ENCODE measurements around the gene DAPK2. TPM values are rescaled to one million over a fixed set of nuclear protein-coding genes. Genes with fewer than 3 reads are reported as not detected.

Gene DAPK2
- polyA plus RNA-seq, 1 donor: 8.1 TPM

GRCh38 chr15:63997715-63998442, 48.4 kb downstream of the DAPK2 start:
- no peak for DNase-seq

DNA sequence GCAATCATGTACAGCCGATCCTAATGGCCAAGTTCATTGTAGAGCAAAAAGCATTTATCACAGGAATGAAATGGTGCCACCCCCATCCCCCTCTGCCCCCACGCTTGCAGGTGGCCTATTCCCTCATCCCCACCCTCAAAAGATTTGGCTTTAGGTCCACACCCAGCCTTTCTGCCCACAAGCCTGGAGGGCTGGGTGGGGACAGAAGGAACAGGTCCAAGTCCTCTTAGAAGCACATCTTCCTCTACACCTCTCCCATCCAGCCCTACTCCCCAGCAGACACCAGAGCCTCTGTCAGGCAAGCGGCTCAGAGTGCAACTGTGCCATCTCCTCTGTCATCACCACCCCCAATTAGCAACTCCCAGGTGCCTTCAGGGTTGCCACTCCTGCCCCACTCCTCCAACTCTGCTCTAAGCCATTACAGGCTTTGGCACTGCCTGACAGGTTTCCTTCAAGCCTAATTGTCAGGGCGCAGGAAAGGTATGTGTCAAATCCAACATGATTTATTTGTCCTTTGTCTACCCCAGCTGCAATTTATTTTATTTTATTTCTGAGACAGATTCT, 49.4 kb downstream of the DAPK2 start:
- no peak for DNase-seq

DNA sequence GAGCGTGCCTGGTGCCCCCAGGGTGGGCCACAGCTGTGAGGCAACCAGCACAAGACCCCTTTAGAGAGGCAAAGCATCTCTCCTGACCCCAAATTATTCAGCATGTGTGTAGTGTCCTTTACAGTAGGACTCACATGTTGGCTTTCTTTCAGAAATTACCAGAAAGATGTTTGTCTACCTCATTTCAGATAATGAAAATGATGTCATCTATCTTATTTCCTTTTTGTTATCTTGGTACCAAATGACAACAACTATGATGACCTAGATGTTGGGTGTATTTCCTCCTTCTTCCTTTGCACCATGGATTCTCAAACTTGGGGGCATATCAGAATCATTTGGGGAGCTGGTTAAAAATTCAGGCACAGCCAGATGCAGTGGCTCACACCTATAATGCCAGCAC, 50.5 kb downstream of the DAPK2 start:
- DNase-seq: no peak

- DNase-seq: no peak
Observed at GRCh38 chr15:63994073-63994600, 52.1 kb downstream of the DAPK2 start.

DNA sequence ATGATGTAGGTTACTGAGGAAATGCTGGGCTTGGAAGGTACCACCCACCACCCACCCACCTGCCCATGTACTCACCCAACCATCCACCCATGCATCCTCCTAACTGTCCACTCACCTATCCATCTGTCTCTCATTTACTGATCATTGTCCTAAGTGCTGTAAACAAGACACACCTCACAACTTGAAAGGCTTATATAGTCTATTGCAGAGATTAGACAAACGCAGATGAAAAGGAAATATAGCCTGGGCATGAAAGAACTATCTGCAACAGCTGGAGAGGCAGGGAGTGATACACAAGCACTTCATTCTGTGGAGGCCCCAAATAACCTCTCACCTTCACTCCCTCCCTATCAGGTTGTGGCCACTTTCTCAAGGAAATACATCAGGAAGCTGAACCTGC, 54.0 kb downstream of the DAPK2 start:
- DNase-seq: no peak

DNA sequence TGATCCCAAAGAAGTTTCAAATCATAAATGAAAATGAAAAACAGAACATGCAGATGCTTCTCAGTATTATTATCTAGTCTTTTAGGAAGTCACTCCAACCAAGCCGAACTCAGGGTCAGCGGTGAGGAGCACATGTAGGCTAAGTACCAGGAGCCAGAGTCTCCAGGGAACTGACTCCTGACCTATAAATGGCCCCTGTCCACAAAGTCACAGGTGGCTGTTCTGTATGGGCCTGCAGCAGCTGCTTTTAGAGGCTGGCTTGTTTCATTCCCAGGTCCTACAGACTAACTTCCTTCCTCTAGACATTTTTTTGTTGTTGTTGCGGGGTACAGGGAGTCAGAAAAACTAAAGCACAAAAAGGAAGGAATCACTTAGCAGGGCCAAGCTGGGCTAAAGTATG, 54.6 kb downstream of the DAPK2 start:
- DNase-seq: no peak

DNA sequence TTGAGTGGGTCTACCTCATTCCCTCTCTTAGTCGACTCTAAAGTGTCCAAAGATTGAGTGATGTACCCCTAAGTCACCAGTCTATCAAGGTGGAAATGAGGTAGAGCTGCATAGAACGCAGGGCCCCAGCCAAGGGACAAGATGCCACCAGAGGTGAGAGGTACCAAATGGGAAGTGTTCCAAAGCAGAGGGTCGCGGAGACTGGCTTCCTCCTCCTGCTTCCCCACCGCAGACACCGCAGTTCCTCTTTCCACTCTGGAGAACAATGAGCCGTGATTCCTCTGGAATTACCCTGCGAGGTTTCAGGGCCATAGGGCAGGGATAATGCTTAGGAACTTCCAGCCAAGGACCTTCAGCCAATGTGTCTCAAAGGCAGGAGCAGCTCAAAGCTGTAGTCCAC, 55.8 kb downstream of the DAPK2 start:
- no peak for DNase-seq

DNA sequence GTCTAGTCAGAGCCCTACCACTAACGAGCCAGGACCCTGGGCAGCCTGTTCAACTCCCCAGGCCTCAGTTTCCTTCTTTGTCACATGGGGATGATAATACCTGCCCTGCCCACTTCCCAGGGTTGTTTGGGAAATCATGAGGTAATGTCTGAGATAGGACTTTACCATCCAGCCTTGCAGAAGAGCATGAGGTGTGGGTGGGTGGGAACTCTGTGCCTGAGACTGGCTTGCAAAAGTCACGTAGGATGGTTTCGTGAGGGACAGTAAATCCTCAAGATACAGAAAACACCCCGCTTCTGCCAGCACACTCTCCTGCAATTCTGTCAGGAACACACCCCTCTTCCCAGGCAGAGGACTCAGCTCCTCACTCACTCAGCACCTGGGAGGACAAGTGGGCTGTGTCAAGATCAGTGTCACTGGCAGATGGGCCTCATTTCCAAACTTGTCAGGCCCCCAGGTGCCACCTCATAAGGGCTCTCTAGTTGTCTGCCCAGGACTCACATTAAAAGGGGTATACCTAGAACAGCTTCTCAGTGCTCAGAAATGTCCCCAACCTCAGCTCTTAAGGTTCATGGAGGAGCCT, 58.4 kb downstream of the DAPK2 start:
- no peak for DNase-seq

GRCh38 chr15:63986751-63987341, 59.4 kb downstream of the DAPK2 start:
- no peak for DNase-seq

- no peak for DNase-seq
Observed at GRCh38 chr15:63986185-63986680, 60.1 kb downstream of the DAPK2 start.

DNA sequence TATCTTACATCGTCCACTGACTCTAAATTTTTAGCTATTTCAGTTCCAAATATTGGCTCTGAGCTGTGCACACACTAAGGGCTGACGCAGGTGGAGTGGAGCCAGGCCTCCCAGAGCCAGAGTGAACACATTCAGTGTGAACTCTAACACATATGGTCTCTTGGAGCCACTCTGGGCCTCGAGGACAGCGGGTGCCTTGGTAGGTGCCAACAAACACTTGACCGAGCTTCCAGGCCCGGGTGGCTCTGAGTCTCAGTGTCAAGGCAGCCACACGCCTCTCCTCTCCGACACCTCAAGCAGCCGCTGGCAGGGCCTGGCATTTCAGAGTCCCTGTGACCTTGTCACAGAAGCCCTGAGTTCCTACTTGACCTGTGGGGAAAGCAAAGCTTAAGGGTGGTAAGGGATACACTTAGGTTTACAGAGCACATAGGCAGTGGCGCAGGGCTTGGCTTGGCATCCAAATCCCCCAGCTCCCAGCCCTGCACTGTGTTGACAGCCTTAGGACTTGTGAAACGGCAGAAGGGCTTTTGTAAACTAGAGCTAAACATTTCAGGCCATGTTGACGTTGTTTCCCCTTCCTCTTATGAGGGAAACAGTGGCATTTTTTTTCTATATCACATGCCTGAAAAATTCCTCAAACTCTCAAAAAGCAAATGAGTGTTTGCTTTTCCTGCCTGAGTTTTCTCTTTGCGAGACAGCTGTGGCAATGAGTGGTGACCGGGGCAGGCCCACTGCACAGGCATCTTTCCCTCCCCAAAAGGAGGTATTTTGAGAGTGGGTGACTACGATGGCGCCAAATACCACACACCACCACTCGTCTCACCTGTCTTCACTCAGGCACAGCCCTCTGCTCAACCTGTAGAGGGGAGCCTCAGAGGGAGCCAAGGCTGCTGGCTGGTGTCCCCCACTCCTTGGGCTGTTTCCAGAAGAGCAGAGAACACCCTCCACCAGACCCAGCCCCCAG, 60.8 kb downstream of the DAPK2 start:
- no peak for DNase-seq

GRCh38 chr15:63984331-63984730, 62.0 kb downstream of the DAPK2 start:
- DNase-seq: no peak

DNA sequence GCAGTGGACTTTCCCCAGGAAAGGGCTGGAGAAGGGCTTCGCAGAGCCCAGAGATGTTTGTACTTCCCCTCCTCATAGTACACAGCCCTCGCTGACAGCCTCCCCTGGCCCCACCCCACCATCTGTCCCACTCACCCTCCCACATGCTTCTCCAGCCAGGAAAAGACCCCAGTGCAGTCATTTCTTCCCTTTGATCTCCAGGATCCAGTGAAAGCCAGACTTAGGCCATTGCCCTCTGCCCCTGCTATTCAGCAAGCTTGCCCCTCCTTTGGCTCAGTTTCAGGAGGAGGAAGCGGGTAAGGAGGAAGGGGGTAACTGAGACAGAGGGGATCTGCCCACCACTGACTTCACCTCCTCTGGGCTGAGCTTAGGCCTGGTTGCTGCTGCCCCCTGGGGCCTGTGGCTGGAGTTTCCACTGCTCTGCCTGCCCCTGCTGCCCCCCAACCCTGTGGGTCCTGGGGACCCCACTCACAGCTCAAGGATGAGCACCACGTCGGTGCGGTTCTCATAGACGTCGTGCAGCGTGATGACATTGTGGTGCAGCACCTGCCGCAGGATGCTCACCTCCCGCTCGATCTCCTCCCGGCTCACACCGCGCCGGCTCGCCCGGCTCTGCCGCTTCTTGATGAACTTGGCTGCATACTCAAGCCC, 63.1 kb downstream of the DAPK2 start:
- DNase-seq: peak; percentile 69

DNA sequence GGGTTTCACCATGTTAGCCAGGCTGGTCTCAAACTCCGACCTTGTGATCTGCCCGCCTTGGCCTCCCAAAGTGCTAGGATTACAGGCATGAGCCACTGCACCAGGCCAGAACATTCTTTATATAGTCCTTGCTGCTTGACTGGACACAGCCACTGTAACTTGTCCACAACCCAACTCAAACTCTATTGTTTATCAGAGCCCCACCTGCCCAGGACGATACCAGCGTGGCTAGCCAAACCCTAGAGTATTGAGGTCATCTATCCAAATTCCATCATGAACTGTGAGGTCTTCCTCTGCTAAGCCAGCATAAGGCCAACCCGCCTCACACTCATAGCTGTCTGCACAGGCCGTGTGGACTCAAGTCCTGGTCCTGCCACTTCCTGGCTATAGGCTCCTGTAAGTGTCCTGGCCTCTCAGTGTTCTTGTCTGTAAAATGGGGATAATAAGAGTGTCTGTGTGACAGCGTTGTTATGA, 63.9 kb downstream of the DAPK2 start:
- DNase-seq: no peak

GRCh38 chr15:63981596-63982320, 64.5 kb downstream of the DAPK2 start:
- no peak for DNase-seq

DNA sequence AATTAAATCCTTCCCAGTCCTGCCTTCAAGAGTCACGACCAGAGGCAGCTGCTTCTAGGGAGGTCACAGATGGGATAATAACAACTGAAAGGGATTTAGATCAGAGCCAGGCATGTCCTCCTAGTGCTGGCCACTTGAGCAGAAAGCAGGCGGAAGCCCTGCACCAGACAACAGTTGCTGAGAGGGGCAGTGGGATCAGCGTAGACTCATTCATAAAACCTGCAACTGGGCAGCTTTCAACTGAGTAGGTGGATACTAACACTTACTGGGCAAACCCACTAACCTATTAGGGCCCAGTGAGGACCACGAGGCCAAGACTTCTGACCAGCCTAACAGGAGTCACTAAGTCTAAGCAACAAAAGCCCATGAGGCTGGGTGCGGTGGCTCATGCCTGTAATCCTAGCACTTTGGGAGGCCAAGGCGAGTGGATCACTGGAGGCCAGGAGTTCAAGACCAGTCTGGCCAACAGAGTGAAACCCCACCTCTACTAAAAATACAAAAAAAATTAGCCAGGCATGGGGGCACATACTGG, 67.0 kb downstream of the DAPK2 start:
- DNase-seq: no peak

DNA sequence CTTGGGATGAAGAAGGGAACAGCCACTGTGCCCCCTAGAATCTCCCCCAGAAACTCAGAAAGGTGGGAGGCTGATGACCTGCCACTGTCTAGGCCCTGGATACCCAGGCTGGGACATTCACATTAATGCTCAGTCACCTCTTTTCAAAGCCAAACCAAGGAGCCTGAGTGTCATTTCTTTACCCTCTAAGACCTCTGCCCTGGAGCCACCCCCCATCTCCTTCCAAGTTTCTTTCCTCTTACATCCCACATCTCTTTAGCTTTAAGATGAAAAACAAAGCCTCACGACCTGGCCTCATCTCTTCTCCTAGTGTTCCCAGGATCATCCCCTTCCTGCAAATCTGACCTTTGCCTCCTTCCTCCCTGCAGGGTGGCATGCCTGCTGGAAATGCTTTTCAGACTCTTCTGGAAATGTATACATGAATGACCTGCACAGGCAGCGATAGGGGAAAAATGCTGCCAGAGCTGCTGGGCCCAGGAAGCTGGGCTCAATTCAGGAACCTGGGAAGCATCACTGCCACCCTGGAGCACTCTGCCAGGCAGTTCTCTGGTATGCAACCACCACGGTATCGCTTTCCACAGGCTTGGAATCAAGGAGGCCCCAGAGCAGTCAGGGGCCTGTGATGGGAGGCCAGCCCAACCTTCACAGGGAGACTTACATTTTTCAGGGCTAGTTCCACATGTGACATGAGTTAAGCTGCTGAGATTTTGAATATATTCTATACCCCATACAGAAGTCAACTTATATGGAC, 67.6 kb downstream of the DAPK2 start:
- DNase-seq: no peak

- no peak for DNase-seq
Observed at GRCh38 chr15:63977119-63977518, 69.2 kb downstream of the DAPK2 start.

- DNase-seq: no peak
Observed at GRCh38 chr15:63974021-63974420, 72.3 kb downstream of the DAPK2 start.

Data from left kidney (tissue), 2 donors.